GM13976 (cell line): ENCODE measurements around the gene CYP4F8.

Source experiments
- DNase-seq: peaks from one replicate; pipeline ENCODE4 v3.0.0; 2012; ENCODE audit warnings: low spot score
- CTCF ChIP-seq: IDR thresholded peaks from 2 replicates; pipeline ENCODE4 v1.5.1; 2012; ENCODE audit warnings: borderline replicate concordance, mild to moderate bottlenecking; ENCODE audit not compliant: insufficient read depth; ENCODE audit errors: extremely low read depth, missing control alignments, control extremely low read depth
- in situ Hi-C: fragments of 300-500 bp; cut with MboI; formaldehyde crosslinking; loops from one replicate; pipeline ENCODE4 v1.12.0; 2022; ENCODE audit warnings: low sequenced_read_pairs, mixed read lengths, inconsistent platforms; ENCODE audit not compliant: unreplicated experiment

Gene CYP4F8

DNA sequence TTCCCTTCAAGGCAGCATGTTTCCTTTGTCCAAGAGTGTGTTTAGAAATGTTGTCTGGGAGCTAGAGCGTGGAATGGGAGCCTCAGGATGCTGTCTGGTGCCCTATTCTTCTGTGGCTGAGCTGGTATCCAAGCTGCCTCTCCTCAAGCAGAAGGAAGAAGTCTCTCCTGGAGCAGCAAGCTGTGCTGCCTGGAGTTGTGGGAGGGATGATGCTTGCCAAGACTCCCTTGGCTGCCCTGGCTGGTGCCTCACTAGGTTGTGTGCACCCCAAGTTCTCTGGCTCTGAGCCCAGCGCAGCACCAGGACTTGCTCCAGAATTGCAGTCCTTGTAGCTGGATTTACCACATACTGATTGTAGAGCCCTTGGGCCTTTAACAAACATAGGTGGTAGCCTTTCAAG lies 21.0 kb downstream of the CYP4F8 start:
- in situ Hi-C loops: loop anchor here (25.0 kb wide), 3 partner anchors 401 to 751 kb away; partner anchors contain the start of genes AP1M1 and FAM32A
- DNase-seq: no peak
- TF ChIP-seq CTCF: no peak

DNA sequence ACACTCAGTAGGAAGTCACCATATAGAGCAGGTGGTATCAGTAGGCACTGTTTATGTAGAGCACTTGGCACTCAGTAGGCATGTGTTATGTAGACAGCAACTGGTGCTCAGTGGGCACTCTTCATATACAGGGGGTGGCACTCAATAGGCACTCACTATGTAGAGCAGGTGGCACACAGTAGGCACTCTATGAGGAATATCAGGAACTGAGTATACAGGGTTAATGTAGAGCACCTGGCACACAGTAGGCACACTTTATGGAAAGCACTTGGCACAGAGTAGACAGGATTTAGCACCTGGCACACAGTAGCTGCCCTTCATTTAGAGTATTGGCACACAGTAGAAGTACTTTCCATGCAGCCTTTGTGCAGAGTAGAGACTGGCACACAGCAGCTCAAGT lies 24.6 kb downstream of the CYP4F8 start:
- DNase-seq: no peak
- TF ChIP-seq CTCF: no peak
- in situ Hi-C loops: loop anchor here (25.0 kb wide), 3 partner anchors 398 to 748 kb away; partner anchors contain the start of genes AP1M1 and FAM32A

- TF ChIP-seq CTCF: no peak
- DNase-seq: no peak
- in situ Hi-C loops: loop anchor here (25.0 kb wide), 3 partner anchors 397 to 747 kb away; partner anchors contain the start of genes AP1M1 and FAM32A
These were observed 25.4 kb downstream of the CYP4F8 start, which contains the start of gene CYP4F3 for GRCh38 chr19:15640294-15640903. Gene CYP4F3, plus strand, starts transcription at chr19:15640897. Its CDS starts 519 bp downstream, at chr19:15641416.

GRCh38 chr19:15640904-15641597 lies 26.0 kb downstream of the CYP4F8 start:
- no peak for DNase-seq
- no peak for TF ChIP-seq CTCF
- in situ Hi-C loops: loop anchor here (25.0 kb wide), 3 partner anchors 396 to 746 kb away; partner anchors contain the start of genes AP1M1 and FAM32A

GRCh38 chr19:15641901-15642491 lies 27.0 kb downstream of the CYP4F8 start:
- in situ Hi-C loops: loop anchor here (25.0 kb wide), 3 partner anchors 395 to 745 kb away; partner anchors contain the start of genes AP1M1 and FAM32A
- DNase-seq: no peak
- TF ChIP-seq CTCF: no peak

DNA sequence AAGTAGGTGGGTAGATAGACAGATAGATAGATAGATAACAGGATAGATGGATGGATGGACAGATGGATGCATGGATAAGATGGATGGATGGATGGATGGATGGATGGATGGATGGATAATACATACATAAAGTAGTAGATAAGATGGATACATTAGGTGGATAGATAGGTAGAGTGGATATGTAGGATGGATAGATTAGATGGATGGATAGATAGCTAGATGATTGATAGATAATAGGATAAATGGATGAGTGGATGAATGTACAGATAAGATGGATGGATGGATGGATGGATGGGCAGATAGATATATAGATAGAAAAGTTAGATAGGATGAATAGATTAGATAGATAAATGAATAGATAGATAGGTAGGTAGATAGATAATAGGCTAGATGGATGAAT lies 27.8 kb downstream of the CYP4F8 start:
- in situ Hi-C loops: loop anchor here (25.0 kb wide), 3 partner anchors 394 to 744 kb away; partner anchors contain the start of genes AP1M1 and FAM32A
- no peak for TF ChIP-seq CTCF
- no peak for DNase-seq
